ENCODE data around the gene ECPAS.

DNA sequence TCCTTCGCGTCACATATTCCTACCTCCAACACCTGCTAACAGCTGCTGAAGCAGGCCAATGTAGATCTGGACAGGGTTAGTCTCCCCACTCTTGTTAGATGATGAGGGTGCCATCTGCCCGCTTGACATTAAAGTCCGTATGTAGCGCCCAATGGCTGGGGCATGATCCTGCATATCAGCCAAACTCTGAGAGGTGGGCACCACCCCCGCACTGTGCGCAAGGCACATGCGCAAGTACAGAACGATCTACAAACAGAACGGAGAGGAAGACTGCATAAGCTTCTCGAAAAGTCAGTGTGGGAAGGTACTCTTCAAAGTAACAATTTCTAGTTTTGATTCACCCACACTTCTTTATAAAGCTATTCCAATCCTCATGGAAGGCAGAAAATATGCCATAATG is 69.8 kb downstream of the ECPAS start:
- TF ChIP-seq POLR2AphosphoS5 (IDR thresholded peaks at IDR 0.05; ENCODE audit: low read depth, low read length): no peak
- no peak for TF ChIP-seq CTCF (IDR thresholded peaks at IDR 0.05)
